ENCODE measurements around the gene ARHGAP28.
"Not testable (repeated sequence)": the region's sequence is repeated elsewhere in the genome, so short reads cannot be mapped to it uniquely, and the experiment has no call there.

ARHGAP28 gene

GRCh38 chr18:6842081-6842480 is 112.6 kb downstream of the ARHGAP28 start:
- H3K4me1 ChIP-seq (ENCODE audit: control insufficient read depth, low read length), result no peaks in the 10 kb centered on the region
- H3K4me2 ChIP-seq (ENCODE audit: low read length), result no peak overlapping the region
- no peak for TF ChIP-seq CTCF (IDR thresholded peaks at IDR 0.05; ENCODE audit: low read depth, low read length, poor library complexity, severe bottlenecking)
- TF ChIP-seq EZH2phosphoT487 (IDR thresholded peaks at IDR 0.05; ENCODE audit: borderline replicate concordance, low read length), result no peak

GRCh38 chr18:6843308-6843707 is 113.8 kb downstream of the ARHGAP28 start:
- Histone ChIP-seq H3K36me3 (ENCODE audit: control insufficient read depth, low read length) (no peaks in the 10 kb centered on the region), H3K4me1 (ENCODE audit: control insufficient read depth, low read length) (no peaks in the 10 kb centered on the region), H3K79me2 (ENCODE audit: control insufficient read depth, low read length) (no peaks in the 10 kb centered on the region), H3K27ac (ENCODE audit: low read depth, low read length) (no peak overlapping the region), H3K27me3 (ENCODE audit: control insufficient read depth, low read length) (no peaks in the 10 kb centered on the region), H3K4me2 (ENCODE audit: low read length) (no peak overlapping the region), H3K4me3 (ENCODE audit: low read length) (no peak overlapping the region), H3K9me2 (replicated peaks; ENCODE audit: control insufficient read depth, low read length) (no peaks in the 10 kb centered on the region), H4K20me1 (ENCODE audit: control insufficient read depth, insufficient read depth, low read depth, low read length) (no peaks in the 10 kb centered on the region), H3K9me3 (ENCODE audit: control insufficient read depth, insufficient read depth, low read length) (peaks cover 4% of the 10 kb centered on the region; the same call in 1 of the 2 replicates), H3F3A (ENCODE audit: control insufficient read depth, insufficient read depth) (no peaks in the 10 kb centered on the region)
- no peak for TF ChIP-seq CTCF (IDR thresholded peaks at IDR 0.05; ENCODE audit: low read depth, low read length, poor library complexity, severe bottlenecking)
- no peak for TF ChIP-seq EZH2phosphoT487 (IDR thresholded peaks at IDR 0.05; ENCODE audit: borderline replicate concordance, low read length)

More at GRCh38 chr18:6842081-6842480, 112.6 kb downstream of the ARHGAP28 start:
- no peaks in the 10 kb centered on the region for H3K27me3 ChIP-seq (ENCODE audit: control insufficient read depth, low read length)
- H3K36me3 ChIP-seq (ENCODE audit: control insufficient read depth, low read length), result no peaks in the 10 kb centered on the region
- no peaks in the 10 kb centered on the region for H3K79me2 ChIP-seq (ENCODE audit: control insufficient read depth, low read length)
- H3F3A ChIP-seq (ENCODE audit: control insufficient read depth, insufficient read depth), result no peaks in the 10 kb centered on the region
- H3K27ac ChIP-seq (ENCODE audit: low read depth, low read length), result no peak overlapping the region
- H4K20me1 ChIP-seq (ENCODE audit: control insufficient read depth, insufficient read depth, low read depth, low read length), result no peaks in the 10 kb centered on the region
- H3K9me2 ChIP-seq (replicated peaks; ENCODE audit: control insufficient read depth, low read length), result no peaks in the 10 kb centered on the region
- peaks cover 4% of the 10 kb centered on the region; the same call in 1 of the 2 replicates for H3K9me3 ChIP-seq (ENCODE audit: control insufficient read depth, insufficient read depth, low read length)
- H3K4me3 ChIP-seq (ENCODE audit: low read length), result no peak overlapping the region

- not testable (repeated sequence) for H3K27ac ChIP-seq (ENCODE audit: low read depth, low read length); H3K27me3 ChIP-seq (ENCODE audit: control insufficient read depth, low read length); H3K4me3 ChIP-seq (ENCODE audit: low read length); H3K9me3 ChIP-seq (ENCODE audit: control insufficient read depth, insufficient read depth, low read length); H3F3A ChIP-seq (ENCODE audit: control insufficient read depth, insufficient read depth); H3K9me2 ChIP-seq (replicated peaks; ENCODE audit: control insufficient read depth, low read length); H3K4me2 ChIP-seq (ENCODE audit: low read length); H3K36me3 ChIP-seq (ENCODE audit: control insufficient read depth, low read length); H3K4me1 ChIP-seq (ENCODE audit: control insufficient read depth, low read length); H4K20me1 ChIP-seq (ENCODE audit: control insufficient read depth, insufficient read depth, low read depth, low read length); H3K79me2 ChIP-seq (ENCODE audit: control insufficient read depth, low read length)
These were observed 116.0 kb downstream of the ARHGAP28 start for GRCh38 chr18:6845521-6845920.

- no peak overlapping the region for H3K4me3 ChIP-seq (ENCODE audit: low read length)
- H3K27ac ChIP-seq (ENCODE audit: low read depth, low read length), result no peak overlapping the region
- no peaks in the 10 kb centered on the region for H3K4me1 ChIP-seq (ENCODE audit: control insufficient read depth, low read length)
- no peaks in the 10 kb centered on the region for H3K36me3 ChIP-seq (ENCODE audit: control insufficient read depth, low read length)
- peaks cover 4% of the 10 kb centered on the region; the same call in 1 of the 2 replicates for H3K9me3 ChIP-seq (ENCODE audit: control insufficient read depth, insufficient read depth, low read length)
- H3K27me3 ChIP-seq (ENCODE audit: control insufficient read depth, low read length), result no peaks in the 10 kb centered on the region
- no peaks in the 10 kb centered on the region for H3K9me2 ChIP-seq (replicated peaks; ENCODE audit: control insufficient read depth, low read length)
- no peaks in the 10 kb centered on the region for H3F3A ChIP-seq (ENCODE audit: control insufficient read depth, insufficient read depth)
- H4K20me1 ChIP-seq (ENCODE audit: control insufficient read depth, insufficient read depth, low read depth, low read length), result no peaks in the 10 kb centered on the region
- H3K79me2 ChIP-seq (ENCODE audit: control insufficient read depth, low read length), result no peaks in the 10 kb centered on the region
- no peak overlapping the region for H3K4me2 ChIP-seq (ENCODE audit: low read length)
- TF ChIP-seq EZH2phosphoT487 (IDR thresholded peaks at IDR 0.05; ENCODE audit: borderline replicate concordance, low read length) (no peak), CTCF (IDR thresholded peaks at IDR 0.05; ENCODE audit: low read depth, low read length, poor library complexity, severe bottlenecking) (no peak)
These were observed 120.9 kb downstream of the ARHGAP28 start for GRCh38 chr18:6850396-6850795.
